HG02623 (cell line): ENCODE measurements around the gene GRK4.

Source experiments
- ATAC-seq: cut with Tn5 transposase; IDR thresholded peaks from one replicate; pipeline ENCODE4 v1.9.1; 2021; ENCODE audit warnings: moderate library complexity; ENCODE audit not compliant: unreplicated experiment

GRK4 gene

DNA sequence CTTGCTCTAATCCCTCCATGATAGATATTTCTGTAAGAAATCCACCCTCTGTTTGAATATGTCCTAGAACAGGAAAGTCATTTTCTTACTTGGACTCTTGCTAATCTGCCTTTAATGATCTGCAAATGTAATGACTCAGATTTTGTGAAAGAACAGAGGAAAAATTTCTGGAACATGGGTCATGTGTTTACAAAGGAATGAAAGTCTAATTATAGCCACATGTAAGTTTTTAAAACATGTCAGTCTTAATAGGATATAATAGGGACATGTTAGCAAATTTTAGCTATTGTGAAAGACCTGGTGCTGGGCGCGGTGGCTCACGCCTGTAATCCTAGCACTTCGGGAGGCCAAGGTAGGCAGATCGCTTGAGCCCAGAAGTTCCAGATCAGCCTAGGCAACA lies 47.6 kb downstream of the GRK4 start:
- no peak for ATAC-seq

DNA sequence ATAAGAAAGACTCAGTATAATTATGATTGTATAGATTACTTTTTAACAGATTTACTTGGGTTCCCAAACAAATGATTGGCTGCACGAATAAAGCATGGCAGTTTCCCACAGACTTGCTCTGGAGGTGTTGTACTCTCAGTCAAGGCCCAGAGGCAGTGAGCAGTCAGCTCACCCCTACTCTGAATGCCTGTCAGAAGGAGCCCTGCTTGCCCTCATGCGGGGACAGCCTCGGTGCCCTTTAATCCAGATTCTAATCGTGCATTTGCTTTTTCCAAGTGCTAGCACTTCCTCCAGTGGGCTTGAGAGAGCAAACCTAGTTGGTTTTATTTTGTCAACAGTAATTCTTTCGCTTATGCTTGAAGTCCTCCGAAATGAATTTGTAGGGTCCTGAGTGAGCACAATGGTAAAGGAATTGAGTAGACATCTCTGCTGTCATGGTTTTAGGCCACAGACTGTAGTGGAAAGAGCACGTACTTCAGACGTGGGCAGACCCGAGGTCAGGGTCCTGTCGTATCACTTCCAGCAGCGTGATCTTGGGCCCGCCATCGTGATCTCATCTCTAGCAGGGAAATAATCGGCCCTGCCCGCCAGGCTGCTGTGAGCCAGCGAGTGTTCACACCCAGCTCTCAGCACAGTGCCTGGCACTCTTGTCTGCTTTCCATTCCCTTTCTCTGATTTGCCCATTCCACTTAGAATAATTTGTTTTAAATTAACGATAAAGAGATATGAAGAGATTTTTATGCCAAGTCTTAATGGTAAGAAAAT lies 48.3 kb downstream of the GRK4 start:
- no peak for ATAC-seq

DNA sequence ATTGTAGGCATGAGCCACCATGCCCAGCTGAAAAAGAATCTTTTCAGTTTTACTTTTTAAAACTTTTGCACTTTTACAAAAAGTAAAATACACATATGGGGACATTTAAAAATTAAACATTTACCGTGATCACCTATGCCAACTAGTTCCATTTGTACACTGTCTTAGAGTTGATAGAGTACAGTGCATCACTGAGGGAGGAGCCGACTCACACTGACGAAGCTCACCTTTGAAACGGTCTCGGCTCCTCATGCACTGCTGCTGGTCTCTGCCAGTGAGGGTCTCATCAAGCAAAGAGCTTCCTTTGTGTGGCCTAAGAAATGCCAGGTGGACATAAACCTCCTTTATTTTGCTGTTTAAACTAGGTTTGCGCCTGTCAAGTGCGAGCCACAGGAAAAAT lies 50.0 kb downstream of the GRK4 start:
- ATAC-seq, result no peak

DNA sequence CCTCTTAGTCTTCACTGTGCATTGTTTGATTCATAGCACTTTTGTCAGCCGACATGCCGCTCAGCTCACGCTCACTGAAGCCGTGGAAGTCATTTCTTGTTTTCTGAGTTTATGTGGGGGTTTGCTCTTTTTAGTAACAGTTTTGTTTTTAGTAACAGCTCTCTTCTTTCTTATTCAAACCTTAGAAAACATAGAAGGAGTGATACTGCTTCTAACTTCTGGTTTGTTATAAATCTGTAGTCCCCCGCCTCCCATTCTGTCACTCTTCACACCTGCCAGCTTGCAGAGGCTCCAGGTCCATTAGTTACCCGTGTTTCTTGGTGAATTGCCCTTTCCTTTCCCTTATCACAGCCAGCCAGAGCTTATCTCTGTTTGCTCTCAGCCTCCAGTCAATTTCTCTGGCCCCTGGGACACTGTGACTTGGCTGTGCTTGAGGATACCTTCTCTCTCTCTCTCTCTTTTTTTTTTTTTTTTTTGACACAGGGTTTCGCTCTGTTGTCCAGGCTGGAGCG lies 50.5 kb downstream of the GRK4 start:
- ATAC-seq, result no peak

DNA sequence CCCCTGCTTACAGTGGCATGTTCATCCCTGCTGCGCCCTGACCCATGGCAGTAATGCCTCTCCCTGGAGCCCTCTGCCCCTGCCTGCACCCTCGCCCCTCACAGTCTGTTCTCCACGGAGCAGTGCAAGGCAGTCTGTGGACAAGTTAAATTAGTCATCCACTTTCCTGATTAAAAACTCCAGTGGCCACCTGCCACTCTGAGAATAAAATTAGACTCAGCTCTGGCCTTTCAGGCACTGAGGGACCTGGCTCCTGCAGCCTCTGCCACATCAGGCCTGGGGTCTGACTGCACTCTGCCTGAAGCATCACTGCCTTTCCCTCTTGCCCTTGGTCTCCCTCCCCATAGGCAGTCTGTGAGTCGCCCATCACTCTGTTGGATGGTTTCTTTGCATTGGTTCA lies 53.6 kb downstream of the GRK4 start:
- no peak for ATAC-seq

DNA sequence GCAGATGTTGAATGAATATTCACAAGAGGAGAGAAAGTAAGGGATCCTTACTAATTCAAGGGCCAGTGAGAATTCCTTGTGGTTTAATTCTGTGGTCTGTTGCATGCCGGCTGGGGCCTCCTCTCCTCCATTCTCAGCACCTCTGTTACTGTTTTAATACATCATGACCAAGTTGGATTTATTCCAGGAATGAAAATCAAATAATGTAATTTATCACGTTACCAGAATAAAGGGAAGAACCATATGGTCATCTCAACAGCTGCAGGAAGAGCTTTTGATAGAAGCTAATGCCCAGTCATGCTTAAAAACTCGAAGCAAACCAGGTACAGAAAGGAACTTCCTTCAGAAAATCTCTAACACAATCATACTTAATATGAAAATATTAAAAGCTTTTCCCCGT lies 54.1 kb downstream of the GRK4 start:
- ATAC-seq, result no peak

DNA sequence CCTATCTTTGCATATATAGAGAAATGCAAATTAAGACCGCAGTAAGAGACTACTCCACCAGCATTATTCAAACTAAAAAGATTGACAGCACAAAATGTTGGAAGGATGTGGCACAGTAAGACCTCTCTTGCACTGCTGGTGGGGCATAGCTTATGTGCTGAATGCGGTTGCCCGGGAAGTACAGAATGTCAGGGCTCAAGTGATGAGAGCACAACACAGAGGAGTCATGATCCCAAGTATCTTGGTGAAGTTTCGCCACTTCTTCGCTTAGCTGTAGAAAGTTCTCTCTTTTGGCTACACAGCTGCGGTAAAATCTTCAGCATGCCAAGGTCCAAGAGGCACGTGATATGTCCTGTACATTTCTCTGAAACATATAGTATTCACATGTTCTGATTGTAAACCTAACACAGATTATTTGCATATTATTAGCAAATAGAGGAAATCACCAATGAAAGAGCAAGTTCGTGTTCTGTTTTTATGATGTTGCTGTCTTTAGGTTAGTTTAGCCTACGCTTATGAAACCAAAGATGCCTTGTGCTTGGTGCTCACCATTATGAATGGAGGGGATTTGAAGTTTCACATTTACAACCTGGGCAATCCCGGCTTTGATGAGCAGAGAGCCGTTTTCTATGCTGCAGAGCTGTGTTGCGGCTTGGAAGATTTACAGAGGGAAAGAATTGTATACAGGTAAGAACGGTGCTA lies 55.9 kb downstream of the GRK4 start:
- no peak for ATAC-seq

DNA sequence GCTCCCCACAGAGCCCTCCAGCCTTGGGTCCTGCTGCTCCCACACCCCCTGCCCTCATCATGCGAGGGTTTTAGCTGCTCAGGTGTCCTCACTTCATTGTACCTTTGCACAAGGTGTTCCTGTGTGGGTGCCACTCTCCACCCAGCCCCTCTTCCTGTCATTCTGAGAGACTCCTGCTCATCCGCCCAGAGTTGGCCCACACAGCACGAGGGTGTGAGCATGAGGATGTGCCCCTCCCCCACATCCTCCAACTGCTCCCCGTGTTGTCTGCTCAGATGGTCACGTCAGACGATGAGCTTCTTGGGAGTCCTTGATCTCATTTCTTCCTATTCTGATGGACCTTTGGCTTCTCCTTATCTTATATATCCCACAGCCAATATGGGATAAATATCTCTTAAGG lies 57.8 kb downstream of the GRK4 start:
- ATAC-seq, result no peak

DNA sequence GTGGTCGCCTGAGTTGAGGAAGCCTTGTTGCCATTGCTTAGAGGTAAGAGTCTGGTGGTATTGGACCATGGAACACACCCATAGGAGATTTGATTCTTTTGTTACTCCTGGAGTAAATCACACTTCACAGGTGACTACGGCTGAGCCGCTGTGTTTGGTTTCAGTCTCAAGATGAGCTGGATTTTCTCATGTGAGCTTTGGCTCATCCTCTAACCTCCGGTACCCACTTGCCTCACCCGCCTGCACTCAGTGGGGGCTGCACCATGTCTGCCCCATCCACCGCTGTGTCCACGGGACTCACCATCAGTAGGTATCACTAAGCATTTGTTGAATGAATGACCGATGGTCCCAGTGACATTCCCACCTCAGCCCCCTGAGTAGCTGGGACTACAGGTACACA lies 58.3 kb downstream of the GRK4 start:
- no peak for ATAC-seq

DNA sequence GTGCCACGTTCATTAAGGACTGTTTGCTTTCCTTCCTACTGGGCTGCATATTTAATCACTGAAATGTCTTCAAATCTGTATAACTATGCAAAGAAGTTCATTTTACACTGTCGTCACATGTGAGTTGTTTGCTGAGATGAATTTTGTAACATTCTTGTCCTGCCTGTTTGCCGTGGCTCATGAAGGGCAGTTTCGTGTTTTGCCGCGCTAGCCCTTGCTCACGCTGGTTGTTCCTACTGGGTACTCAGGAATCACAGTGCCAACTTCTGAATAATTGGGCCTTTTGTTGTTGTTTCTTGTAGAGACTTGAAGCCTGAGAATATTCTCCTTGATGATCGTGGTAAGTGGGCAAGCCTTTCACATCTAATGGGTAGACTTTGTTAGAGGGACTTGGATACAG lies 58.7 kb downstream of the GRK4 start:
- no peak for ATAC-seq

DNA sequence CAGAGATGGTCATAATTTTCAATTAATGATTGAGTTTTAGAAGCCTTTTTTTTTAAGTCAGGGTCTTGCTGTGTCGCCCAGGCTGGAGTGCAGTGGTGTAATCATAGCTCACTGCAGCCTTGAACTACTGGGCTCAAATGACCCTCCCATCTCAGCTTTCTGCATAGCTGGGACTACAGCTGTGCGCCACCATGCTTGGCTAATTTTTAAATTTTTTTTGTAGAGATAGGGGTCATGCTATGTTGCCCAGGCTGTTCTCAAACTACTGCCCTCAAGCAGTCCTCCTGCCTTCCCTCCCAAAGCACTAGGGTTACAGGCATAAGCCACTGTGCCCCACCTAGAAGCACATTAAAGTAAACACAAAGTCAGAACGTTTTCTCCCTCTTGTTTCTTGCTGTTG lies 59.3 kb downstream of the GRK4 start:
- no peak for ATAC-seq

DNA sequence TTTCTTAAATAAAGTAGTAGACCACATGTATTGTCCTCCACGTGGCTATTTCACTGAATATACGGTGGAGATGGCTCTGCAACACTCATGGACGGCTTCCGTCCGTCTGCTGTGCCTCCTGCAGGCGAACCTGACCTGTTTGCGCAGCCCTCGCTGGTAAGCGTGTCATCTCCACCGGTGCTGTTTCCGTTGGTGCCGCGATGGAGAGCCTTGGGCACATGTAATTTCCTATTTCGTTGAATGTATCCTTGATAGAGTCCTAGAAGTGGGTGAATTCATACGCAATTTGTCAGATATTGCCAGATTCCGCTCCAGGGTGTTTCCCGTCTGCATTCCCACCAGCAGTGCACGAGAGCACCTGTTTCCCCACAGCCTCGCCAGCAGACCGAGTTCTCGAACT lies 62.5 kb downstream of the GRK4 start:
- ATAC-seq, result no peak

DNA sequence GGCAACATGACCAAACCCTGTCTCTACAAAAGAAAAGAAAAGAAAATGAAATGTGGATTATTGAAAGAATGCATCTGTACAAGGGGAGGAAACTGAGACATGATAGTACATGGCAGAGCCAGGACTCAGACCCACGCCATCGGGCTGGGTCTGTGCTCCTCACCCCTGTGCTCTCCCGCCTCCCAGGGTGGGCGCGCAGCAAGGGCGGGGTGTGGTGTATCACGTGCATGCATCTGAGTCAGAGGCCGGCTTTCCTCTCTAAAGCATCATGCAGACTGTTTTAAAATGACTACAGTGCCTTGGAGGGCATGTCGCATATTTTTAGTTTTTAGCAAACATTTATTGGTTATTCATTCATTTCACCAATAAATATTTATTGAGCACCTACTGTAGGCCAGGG lies 63.2 kb downstream of the GRK4 start:
- no peak for ATAC-seq

DNA sequence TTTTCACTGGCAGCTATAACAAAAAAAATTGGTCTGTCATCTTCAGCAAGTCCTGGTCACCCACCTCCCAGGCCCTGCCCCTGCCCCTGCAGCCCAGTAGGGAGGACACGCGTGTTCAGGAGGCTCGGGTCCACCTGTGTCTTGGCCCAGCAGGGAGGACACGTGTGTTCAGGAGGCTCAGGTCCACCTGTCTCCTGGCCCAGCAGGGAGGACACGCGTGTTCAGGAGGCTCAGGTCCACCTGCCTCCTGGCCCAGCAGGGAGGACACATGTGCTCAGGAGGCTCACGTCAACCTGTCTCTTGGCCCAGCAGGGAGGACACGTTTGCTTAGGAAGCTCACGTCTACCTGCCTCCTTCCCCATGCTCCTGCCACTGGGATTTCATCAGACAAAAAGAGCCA lies 66.1 kb downstream of the GRK4 start:
- no peak for ATAC-seq

DNA sequence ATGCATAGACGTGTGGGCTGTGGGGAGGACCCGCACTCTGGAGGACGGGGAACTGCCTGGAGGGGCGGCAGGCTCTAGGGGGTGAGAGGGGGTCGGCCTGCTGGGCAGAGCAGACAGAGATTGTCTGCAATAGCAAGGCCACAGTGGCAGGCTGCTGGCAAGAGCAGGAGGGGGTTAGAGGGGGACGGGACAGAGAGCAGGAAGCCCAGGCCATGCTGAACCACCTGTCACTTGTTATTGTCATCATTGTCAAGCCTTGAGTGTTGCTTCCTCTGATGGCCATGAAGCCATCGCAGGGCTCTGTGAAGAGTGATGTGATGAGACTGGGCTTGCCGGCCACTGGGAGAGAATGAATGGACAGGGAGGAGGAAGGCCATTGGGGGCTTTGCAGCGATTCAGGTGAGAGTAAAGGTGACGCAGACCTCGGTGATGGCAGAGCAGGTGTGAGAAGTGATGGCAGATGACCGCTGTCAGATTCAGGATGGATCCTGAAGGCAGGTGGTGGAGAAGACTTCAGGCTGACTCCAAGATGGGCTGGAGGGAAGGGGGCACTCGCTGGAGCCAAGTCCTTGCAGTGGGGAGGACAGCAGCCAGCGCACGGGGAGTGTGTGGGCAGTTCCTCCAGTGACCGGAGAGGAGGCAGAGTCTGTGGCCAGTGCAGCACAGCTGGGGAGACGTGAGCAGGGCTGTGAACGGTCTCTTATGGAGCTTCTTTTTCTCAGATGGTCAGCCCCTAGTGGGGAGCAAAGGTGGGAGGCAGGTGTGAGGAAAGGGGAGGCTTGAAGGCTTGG lies 67.4 kb downstream of the GRK4 start:
- no peak for ATAC-seq

DNA sequence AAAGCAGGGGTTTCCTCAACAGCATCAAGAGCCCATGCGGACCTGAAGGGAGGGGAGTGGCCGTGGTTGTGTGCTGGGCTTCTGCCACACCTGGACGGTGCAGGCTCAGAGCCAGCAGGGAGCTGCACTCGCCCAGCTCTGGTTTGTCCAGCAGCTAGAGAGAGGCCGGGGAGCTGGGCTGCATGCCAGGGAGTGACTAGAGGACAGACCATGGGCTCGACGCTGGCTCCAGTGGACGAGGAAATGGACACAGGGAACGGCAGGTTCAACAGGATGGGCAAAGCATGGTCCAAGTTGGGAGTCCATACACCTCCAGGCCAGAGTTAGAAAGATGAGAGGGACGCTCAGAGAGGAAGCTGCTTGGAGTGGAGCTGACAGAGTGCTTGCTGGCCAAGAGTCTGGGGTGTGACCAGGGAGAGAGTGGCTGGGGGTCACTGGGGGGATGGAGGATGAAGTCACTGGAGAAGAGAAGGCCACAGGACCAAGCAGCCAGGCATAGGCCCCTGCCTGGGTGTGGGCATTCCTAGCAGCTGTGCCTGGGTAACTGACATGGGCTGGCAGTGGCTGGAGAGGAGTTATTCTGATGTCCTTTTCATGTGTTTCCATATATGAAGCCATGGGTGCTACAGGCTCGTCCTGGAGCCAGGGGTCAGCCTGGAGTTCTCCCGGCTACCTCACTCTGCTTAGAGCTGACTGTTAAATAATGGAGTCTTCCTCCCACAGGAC lies 68.1 kb downstream of the GRK4 start:
- ATAC-seq, result no peak

DNA sequence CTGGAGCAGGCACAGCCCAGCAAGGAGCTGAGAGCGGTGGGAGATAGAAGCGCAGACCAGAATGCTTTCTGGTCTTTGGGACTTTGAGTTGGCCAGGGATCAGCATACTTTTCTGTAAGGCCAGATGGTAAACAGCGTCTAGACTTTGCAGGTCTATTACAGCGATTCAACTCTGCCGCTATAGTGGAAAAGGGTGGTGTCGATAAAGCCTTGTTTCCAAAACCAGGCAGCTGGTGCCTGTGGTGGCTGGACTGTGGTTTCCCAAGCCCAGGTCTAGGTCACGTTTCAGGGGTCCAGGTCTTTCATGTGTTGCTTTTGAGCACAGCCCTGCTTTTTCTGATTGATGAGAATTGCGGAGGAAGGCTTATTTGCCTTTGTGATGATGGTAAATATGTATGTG lies 70.9 kb downstream of the GRK4 start:
- ATAC-seq, result no peak

DNA sequence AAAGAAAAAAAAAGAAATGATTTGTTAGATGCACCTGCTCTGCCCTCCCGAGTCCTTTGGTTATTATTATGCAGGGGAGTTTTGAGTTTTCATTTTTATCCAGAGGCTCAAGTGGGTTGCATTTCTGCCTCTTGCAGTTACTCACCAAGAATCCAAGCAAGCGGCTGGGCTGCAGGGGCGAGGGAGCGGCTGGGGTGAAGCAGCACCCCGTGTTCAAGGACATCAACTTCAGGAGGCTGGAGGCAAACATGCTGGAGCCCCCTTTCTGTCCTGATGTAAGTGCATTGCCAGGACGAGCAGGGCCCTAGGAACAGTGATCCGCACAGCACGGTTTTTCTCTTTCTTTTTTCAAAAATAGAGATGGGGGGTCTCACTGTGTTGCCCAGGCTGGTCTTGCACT lies 71.9 kb downstream of the GRK4 start:
- no peak for ATAC-seq

DNA sequence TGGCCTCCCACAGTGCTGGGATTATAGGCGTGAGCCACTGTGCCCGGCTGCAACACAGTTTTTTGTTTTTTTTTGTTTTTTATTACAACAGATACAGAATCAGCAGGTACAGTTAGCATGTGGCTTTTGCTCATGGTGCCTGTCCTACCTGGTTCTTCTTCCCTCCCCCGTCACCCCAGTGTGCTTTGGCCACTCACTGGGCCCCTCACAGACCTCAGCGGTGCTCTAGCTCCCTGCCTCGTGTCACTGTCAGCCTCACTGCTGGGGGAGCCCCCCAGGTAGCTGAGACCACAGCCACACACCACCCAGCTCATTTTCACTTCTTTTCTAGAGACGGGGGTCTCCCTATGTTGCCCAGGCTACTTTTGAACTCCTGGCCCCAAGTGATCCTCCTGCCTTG lies 72.3 kb downstream of the GRK4 start:
- no peak for ATAC-seq

DNA sequence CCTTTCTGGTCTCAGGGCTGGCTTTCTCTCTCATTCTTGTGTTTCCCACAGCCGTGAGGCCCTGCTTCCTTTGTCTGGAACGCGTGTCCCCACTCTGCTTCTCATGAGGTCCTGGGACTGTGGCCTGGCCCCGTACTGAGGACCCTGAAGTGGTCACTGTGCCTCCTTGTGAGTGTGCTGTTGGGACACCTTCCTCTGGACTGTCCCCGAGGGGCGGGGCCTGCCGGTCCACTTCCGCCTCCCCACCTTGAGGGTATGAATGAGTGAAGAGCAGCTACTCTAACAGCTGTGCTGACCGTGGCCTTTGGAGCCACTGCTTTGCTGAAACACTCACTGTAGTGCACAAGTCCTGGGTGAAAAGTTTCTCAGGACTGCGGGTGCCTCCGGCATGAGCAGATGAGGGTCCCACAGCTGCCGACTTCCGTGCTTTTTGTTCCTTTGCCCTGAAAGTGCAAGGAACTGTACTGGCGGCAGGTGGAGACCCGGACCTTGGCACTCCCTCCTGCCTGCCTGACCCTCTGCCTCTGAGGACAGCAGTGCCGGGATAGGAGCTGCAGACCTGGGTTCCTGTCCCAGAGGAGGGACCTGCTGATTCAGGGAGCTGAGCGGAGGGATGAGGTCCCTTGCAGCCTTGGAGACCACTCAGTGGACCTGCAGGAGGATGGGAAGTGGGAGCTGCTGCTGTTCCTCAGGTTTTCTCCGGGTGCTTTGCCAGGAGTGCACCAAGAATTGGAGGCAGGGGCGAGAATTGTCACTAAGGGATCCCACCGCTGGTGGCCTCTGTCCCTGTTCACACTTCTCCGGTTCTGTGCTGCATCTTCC lies 73.0 kb downstream of the GRK4 start:
- no peak for ATAC-seq
